B cell (primary cell): Measurements from ENCODE around the gene VPS26B. TPM values are rescaled to one million over a fixed set of nuclear protein-coding genes. Genes with fewer than 3 reads are reported as not detected.
A peak's percentile ranks its signal among the peaks of the same experiment; 100 is the strongest.

Experiments
- ATAC-seq: fragments of 200-7000 bp; cut with Tn5 transposase; one replicate; pipeline ENCODE4 v1.10.0; 2021; ENCODE audit warnings: low read depth, mild to moderate bottlenecking, moderate number of reproducible peaks, moderate library complexity
- CTCF ChIA-PET: fragments of 350-600 bp; sonication (Branson Sonifier 250); formaldehyde crosslinking; loops from one replicate; lab custom pipeline; 2021; ENCODE audit warnings: antibody characterized with exemption, inconsistent platforms; lab: Charles Lee
- POLR2A ChIA-PET: fragments of 350-600 bp; sonication (Branson Sonifier 250); formaldehyde crosslinking; loops from one replicate; lab custom pipeline; 2021; ENCODE audit warnings: antibody characterized with exemption; lab: Charles Lee
- DNase-seq: peaks from one replicate; pipeline ENCODE4 v3.0.0; 2013
- H2AFZ ChIP-seq: 2 replicates; pipeline ENCODE4 v1.6.1; 2012; ENCODE audit warnings: mild to moderate bottlenecking, low read depth, low read length; ENCODE audit not compliant: insufficient read depth, poor library complexity, severe bottlenecking
- H3K27ac ChIP-seq, 2 donors: 1 replicate in 1 of 2; 2 replicates in 1 of 2; pipeline ENCODE4 v1.5.1; 2012 to 2013; ENCODE audit warnings: low read length in 2 of 2, mild to moderate bottlenecking in 2 of 2, moderate library complexity in 1 of 2
- H3K27me3 ChIP-seq, 4 experiments: fragments of 200-600 bp in 1 of 4; sonication (generic) in 1 of 4; replicated peaks in 1 of 4; 1 replicate in 2 of 4; 2 replicates in 2 of 4; pipeline versions ENCODE4 v1.6.1 to v1.7.0; 2013 to 2016; ENCODE audit warnings: low read length in 3 of 4, mild to moderate bottlenecking in 2 of 4, mixed read lengths in 1 of 4, moderate library complexity in 1 of 4; ENCODE audit not compliant: insufficient read depth in 4 of 4, control insufficient read depth in 3 of 4; ENCODE audit errors: control extremely low read depth in 1 of 4
- H3K36me3 ChIP-seq, 2 experiments: replicated peaks in 1 of 2; 1 replicate in 1 of 2; 2 replicates in 1 of 2; pipeline versions ENCODE4 v1.6.1 to v1.7.1; 2013; ENCODE audit warnings: low read length in 1 of 2; ENCODE audit not compliant: insufficient read depth in 2 of 2, control insufficient read depth in 1 of 2; ENCODE audit errors: control extremely low read depth in 1 of 2, extremely low read depth in 1 of 2
- H3K4me1 ChIP-seq, 2 donors: fragments of 200-600 bp in 1 of 2; sonication (generic) in 1 of 2; 1 replicate in 1 of 2; 2 replicates in 1 of 2; pipeline versions ENCODE4 v1.5.1 to v1.6.1; 2013 to 2017; ENCODE audit warnings: low read length in 2 of 2; ENCODE audit not compliant: control insufficient read depth in 2 of 2, insufficient read depth in 2 of 2
- H3K4me2 ChIP-seq: replicated peaks from 2 replicates; pipeline ENCODE3; 2012; ENCODE audit warnings: mild to moderate bottlenecking, low read depth, low read length; ENCODE audit not compliant: poor library complexity, severe bottlenecking
- H3K4me3 ChIP-seq, 5 experiments: fragments of 200-600 bp in 1 of 5; sonication (generic) in 1 of 5; 1 replicate in 3 of 5; 2 replicates in 2 of 5; pipeline versions ENCODE4 v1.5.1 to v1.7.0; 2011 to 2016; ENCODE audit warnings: low read length in 4 of 5, mild to moderate bottlenecking in 4 of 5, low read depth in 2 of 5, control low read depth in 1 of 5, moderate library complexity in 1 of 5; ENCODE audit not compliant: insufficient read depth in 1 of 5; ENCODE audit errors: control extremely low read depth in 1 of 5, extremely low read depth in 1 of 5
- H3K79me2 ChIP-seq: fragments of 200-600 bp; sonication (generic); one replicate; pipeline ENCODE4 v1.6.0; 2016; ENCODE audit warnings: low read length; ENCODE audit not compliant: control insufficient read depth, insufficient read depth
- H3K9ac ChIP-seq: fragments of 200-600 bp; sonication (generic); 2 replicates; pipeline ENCODE4 v1.6.1; 2017; ENCODE audit warnings: mild to moderate bottlenecking, low read length, moderate library complexity
- H3K9me3 ChIP-seq, 3 donors: one replicate each; pipeline versions ENCODE4 v1.6.1 to v1.7.1; 2013; ENCODE audit warnings: low read length in 2 of 3; ENCODE audit not compliant: control insufficient read depth in 2 of 3, insufficient read depth in 1 of 3; ENCODE audit errors: control extremely low read depth in 1 of 3
- H4K20me1 ChIP-seq: 2 replicates; pipeline ENCODE4 v1.6.0; 2012; ENCODE audit warnings: mild to moderate bottlenecking, low read length; ENCODE audit not compliant: insufficient read depth, control insufficient read depth, poor library complexity, severe bottlenecking
- H3K27ac Mint-ChIP-seq: one replicate; pipeline ENCODE4 v1.8.0; 2021; ENCODE audit warnings: mixed read lengths
- H3K27me3 Mint-ChIP-seq: one replicate; pipeline ENCODE4 v1.8.0; 2021; ENCODE audit warnings: mixed read lengths
- H3K4me1 Mint-ChIP-seq: one replicate; pipeline ENCODE4 v1.8.0; 2021; ENCODE audit warnings: mixed read lengths
- H3K4me3 Mint-ChIP-seq: one replicate; pipeline ENCODE4 v1.8.0; 2021; ENCODE audit warnings: mixed read lengths
- H3K9me3 Mint-ChIP-seq: one replicate; pipeline ENCODE4 v1.8.0; 2022; ENCODE audit warnings: mixed read lengths; ENCODE audit not compliant: insufficient read depth
- CTCF ChIP-seq: fragments of 200-600 bp; IDR thresholded peaks from one replicate; pipeline ENCODE4 v1.8.0; 2022; ENCODE audit warnings: antibody characterized with exemption, mild to moderate bottlenecking
- EZH2 ChIP-seq: IDR thresholded peaks from 2 replicates; pipeline ENCODE4 v1.6.1; 2012; ENCODE audit warnings: borderline replicate concordance, low read depth, mild to moderate bottlenecking, moderate library complexity, low read length; ENCODE audit not compliant: insufficient read depth, poor library complexity, severe bottlenecking
- WGBS: methylation state at CpG from one replicate; pipeline ENCODE4 v1.1.5; 2013; ENCODE audit warnings: missing lambda C conversion rate; ENCODE audit not compliant: insufficient coverage; 5-methylcytosine and 5-hydroxymethylcytosine counted together
- intact Hi-C: fragments of 100-400 bp; cut with micrococcal nuclease; formaldehyde crosslinking; loops from one replicate; pipeline ENCODE4 v1.10.0; 2022
- polyA plus RNA-seq: library from polyadenylated mRNA; depleted of rRNA; stranded (reverse); fragments of >200 nt; gene quantifications from 2 replicates; pipeline ENCODE4 v1.2.3, GENCODE V29; 2012
- total RNA-seq, 2 donors: library from RNA; stranded (reverse); fragments of 120-200 nt in 1 of 2; gene quantifications; 1 replicate in 1 of 2; 2 replicates in 1 of 2; pipeline versions ENCODE4 v1.2.3 to v1.2.4, GENCODE V29; 2013 to 2022

Gene VPS26B
- total and polyA plus RNA-seq, 2 donors (not counting 1 experiment from before 2014, with no cell fraction given): 14.7 to 38.5 TPM

- no peak for ATAC-seq
- no peak for DNase-seq
- Histone ChIP-seq H4K20me1 (peaks cover 68% of the 10 kb centered on the region), H3K27ac (no peak overlapping the region), H3K79me2 (peaks cover 31% of the 10 kb centered on the region), H3K27me3 (peaks cover 0 to 34% (median 17%) of the 10 kb centered on the region in 4 experiments), H2AFZ (no peak overlapping the region), H3K36me3 (no peaks in the 10 kb centered on the region), H3K4me3 (no peak overlapping the region), H3K9ac (no peak overlapping the region), H3K4me1 (peaks cover 48 to 50% of the 10 kb centered on the region in 2 donors), H3K9me3 (no peaks in the 10 kb centered on the region), H3K4me2 (peak overlapping the region; percentile 20)
- 44% methylated on average over 9 of the region's 10 CpGs for WGBS
- intact Hi-C loops: no loop called here
- peak overlapping the region; percentile 44 for H3K4me3 Mint-ChIP-seq
- H3K27me3 Mint-ChIP-seq: peaks cover 17% of the 10 kb centered on the region
- ChIA-PET CTCF (interaction anchor here (1.2 to 2.8 kb wide), 2 partner anchors 21 to 25 kb away, joined by 3 to 8 read pairs; partner anchors contain the start of genes ACAD8 and THYN1), POLR2A (no interaction called here)
- TF ChIP-seq CTCF: no peak
- TF ChIP-seq EZH2: no peak
- H3K4me1 Mint-ChIP-seq: peaks cover 50% of the 10 kb centered on the region
- no peak overlapping the region for H3K27ac Mint-ChIP-seq
- H3K9me3 Mint-ChIP-seq: no peaks in the 10 kb centered on the region
Observed at GRCh38 chr11:134231958-134232659, 7.6 kb downstream of the VPS26B start.

- no peak overlapping the region for H2AFZ ChIP-seq
- H3K4me3 ChIP-seq: no peak overlapping the region
- POLR2A ChIA-PET: interaction anchor here (1.0 kb wide), 1 partner anchor 10 kb away, joined by 4 read pairs; the partner anchor contains the start of genes NCAPD3 and VPS26B
- H3K27ac ChIP-seq: no peak overlapping the region
- intact Hi-C loops: no loop called here
- DNase-seq (no peak), ATAC-seq (no peak)
- peaks cover 0 to 28% (median 14%) of the 10 kb centered on the region in 4 experiments for H3K27me3 ChIP-seq
- H3K4me2 ChIP-seq: no peak overlapping the region
- no peaks in the 10 kb centered on the region for H3K9me3 ChIP-seq
- WGBS: 48% methylated on average over 3 of the region's 4 CpGs
- Mint-ChIP-seq H3K27ac (no peak overlapping the region), H3K4me3 (no peak overlapping the region), H3K4me1 (peaks cover 34% of the 10 kb centered on the region), H3K9me3 (no peaks in the 10 kb centered on the region), H3K27me3 (peaks cover 12% of the 10 kb centered on the region)
- peaks cover 26% of the 10 kb centered on the region for H3K79me2 ChIP-seq
- peaks cover 52% of the 10 kb centered on the region for H4K20me1 ChIP-seq
- H3K9ac ChIP-seq: no peak overlapping the region
- no peaks in the 10 kb centered on the region for H3K36me3 ChIP-seq
- H3K4me1 ChIP-seq: peaks cover 38 to 40% of the 10 kb centered on the region in 2 donors
- no peak for TF ChIP-seq CTCF
- no peak for TF ChIP-seq EZH2
- CTCF ChIA-PET: interaction anchor here (1.2 to 2.6 kb wide), 3 partner anchors 11 to 26 kb away, joined by 3 to 16 read pairs (median 12); no protein-coding TSS in a partner anchor
Observed at GRCh38 chr11:134233729-134234179, 9.3 kb downstream of the VPS26B start.
